HG02970 (cell line): Measurements from ENCODE around the gene DPYD.

ENCODE experiments used
- ATAC-seq: cut with Tn5 transposase; IDR thresholded peaks from one replicate; pipeline ENCODE4 v1.9.1; 2021; ENCODE audit warnings: mild to moderate bottlenecking, moderate library complexity, moderate number of reproducible peaks; ENCODE audit not compliant: unreplicated experiment, low FRiP score

DPYD gene

GRCh38 chr1:97802011-97802410 lies 118.8 kb downstream of the DPYD start:
- no peak for ATAC-seq

- ATAC-seq: no peak
Measured at GRCh38 chr1:97797403-97798183, 123.2 kb downstream of the DPYD start.

DNA sequence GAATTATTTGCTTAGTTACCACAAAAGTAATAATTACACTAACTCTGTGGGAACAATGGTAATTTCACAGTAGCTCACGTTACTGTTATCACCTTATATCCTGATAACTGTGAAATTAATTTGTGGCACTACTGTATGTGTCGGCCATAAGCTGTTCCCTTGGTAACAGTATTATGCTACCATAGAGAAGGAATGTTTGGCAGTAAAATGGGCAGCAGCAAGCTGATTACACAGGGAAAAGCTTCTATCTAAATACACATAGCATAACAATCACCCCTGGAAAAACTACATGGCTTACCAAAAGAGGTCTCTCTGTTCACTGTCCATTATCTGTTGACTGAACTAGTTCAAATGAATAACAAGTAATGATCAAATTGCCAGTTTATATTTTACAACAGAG lies 124.1 kb downstream of the DPYD start:
- ATAC-seq: no peak

DNA sequence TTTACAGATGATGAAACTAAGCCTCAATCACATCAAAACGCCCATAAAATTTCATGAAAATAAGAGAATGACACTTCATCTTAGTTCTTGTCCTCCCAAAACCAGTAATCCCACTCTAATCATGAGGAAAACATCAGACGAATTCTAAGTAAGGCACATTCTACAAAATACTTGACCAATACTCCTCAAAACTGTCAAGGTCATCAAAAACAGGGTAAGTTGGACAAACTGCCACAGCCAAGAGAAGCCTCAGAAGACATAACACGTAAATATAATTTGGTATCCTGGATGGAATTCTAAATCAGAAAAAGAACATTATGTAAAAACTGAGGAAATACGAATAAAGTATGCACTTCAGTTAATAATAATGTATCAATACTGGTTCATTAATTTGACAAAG lies 128.2 kb downstream of the DPYD start:
- no peak for ATAC-seq

DNA sequence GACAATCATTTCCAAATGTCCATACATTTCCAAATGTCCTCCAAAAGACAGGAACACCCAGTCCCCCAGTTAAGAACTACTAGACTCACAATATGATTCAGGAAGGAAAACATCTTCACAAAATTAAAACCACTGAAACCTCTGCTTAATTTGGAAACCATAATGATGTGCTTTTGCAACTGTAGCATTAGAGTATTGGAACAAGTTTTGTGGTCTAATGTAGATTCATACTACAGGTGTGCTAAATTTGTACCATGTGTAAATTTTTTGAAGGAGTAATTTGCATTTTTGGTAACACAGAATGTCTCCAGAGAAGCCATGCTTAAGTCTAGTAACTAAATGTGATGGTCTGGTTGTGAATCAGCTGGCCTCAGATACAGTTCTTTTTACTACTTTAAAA lies 129.6 kb downstream of the DPYD start:
- peak; percentile 48 for ATAC-seq

DNA sequence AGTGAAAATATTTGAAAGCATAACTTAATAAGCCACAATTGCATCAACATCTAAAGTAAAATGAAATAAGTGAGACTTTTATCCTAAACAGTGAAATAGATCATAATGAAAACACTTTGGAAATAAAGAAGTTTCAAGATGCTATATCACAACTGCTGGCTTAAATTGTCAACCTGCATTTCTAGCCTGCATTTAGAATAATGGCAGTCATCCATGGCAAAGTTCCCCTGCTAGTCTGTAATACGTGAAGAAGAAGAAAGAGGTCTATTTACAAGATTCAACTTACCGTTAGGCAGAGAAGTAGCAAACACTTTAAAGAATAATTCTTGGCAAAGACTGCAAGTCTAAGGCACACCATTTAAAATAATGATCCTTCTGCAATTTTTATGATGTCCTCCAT lies 133.6 kb downstream of the DPYD start:
- ATAC-seq: no peak

DNA sequence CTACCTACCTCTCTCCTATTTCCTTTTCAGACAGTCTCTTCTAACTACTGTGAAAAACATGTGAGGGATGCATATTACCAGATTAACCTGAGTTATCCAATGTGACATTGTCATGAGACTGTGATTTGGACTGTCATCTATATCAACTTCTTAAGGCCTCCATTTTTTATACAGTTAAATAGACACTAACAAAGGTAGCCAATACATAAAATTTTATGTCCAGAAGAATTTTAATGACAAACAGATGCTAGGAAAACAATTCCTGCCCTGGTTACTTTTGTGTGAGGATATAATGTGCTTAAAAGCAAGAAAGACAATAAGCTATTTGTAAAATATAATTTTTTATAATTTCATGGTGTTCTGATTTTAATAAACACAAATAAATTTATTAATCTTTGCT lies 136.2 kb downstream of the DPYD start:
- ATAC-seq: no peak

DNA sequence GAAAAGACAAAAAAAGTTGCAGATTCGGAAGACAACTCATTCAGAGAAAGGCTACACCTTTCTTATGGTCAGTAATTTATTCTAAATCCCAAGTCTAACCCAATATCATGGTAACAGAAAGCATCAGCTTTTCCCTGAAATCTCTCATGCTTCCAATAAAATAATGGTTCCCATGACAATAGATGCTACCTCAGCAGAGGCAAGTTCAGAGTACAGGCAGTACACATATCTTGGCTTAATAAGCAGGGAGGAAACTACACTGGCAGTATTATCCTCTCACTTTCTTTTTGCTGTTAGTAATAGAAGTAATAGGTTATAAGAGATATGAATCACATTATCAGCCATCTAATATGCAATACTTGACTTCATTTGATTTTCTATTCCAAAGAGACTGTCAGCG lies 137.1 kb downstream of the DPYD start:
- ATAC-seq: no peak

DNA sequence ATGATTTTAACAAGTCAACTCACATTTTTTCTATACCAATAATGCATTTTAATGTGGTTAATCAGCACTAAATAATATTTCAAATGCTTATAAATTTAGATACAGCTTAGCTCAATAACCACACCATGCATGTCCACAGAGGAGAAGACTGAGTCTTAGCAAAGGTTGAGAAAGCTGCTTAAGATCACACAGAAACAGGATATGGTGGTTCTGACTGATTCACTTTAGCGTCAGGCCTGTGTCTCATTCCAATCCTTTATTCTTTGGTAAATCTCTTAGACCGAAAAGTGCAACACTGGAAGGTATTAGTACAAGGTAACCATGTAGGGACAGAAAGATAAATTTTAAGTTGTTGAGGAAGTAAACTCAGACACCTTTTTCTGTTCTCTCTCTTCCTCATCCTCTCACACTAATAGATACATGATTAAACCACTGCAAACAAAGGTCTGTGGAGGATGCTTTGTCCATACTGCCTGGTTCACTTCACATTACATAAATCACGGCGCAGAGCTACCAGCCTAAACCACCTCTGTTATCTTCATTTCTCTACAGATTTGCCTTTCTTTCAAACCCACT lies 139.0 kb downstream of the DPYD start:
- no peak for ATAC-seq

DNA sequence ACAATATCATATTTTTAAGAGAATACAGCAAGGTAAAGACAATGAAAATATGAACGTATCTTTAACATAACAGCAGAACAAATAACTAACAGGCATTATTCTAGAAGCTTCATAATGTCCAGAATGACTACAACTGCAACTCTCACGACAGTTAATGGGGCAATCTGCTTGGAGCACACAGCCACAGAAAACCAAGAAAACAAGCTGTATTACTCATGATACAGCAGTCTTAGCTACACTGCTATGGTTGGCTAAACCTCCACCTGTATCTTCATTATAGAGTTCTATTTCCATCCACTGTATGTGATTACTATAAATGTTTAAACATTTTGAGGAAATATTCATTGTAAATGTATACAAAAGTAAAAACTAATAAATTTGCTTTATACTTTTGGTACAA lies 139.9 kb downstream of the DPYD start:
- ATAC-seq: no peak

DNA sequence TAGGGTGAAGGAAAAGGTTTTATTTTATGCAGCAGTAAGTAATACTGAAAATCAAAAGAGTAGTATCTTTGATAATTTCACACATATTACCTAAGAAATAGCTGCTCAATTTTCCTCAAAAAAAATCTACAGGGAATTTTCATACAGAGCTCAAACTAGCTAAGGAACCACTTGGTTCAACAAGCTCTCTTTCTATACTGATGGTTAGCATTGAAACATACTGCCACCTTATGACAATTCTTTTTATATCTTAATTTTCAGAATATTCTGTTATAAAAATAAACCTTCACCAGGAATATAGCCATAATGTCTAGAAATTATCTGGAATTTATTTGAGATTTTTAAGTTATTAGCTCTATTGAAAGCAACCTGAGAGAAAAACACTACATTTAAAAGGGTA lies 142.1 kb downstream of the DPYD start:
- ATAC-seq: no peak

DNA sequence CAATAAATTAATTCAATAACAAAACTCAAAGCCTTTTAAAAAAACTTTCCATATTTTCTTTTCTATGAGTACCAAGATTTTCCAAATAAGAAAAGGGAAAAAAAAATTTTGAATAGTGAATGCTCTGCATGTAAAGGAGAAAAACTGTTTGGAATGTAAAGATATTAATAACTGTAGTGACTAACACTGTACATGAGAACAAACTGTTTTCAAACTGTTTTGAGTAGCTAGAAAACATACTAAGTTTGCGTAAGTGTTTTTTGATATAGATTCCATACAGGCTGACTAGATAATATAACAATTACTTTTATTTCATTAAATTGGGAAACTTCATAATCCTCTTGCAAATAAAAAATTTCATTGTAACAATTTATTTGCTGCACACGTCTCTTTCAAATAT lies 150.5 kb downstream of the DPYD start:
- ATAC-seq: no peak

- no peak for ATAC-seq
Measured at GRCh38 chr1:97767381-97767780, 153.5 kb downstream of the DPYD start.

GRCh38 chr1:97764991-97765390 lies 155.8 kb downstream of the DPYD start:
- ATAC-seq: no peak

- ATAC-seq: no peak
Measured at GRCh38 chr1:97761637-97762036, 159.2 kb downstream of the DPYD start.

GRCh38 chr1:97759078-97759477 lies 161.8 kb downstream of the DPYD start:
- ATAC-seq: no peak

DNA sequence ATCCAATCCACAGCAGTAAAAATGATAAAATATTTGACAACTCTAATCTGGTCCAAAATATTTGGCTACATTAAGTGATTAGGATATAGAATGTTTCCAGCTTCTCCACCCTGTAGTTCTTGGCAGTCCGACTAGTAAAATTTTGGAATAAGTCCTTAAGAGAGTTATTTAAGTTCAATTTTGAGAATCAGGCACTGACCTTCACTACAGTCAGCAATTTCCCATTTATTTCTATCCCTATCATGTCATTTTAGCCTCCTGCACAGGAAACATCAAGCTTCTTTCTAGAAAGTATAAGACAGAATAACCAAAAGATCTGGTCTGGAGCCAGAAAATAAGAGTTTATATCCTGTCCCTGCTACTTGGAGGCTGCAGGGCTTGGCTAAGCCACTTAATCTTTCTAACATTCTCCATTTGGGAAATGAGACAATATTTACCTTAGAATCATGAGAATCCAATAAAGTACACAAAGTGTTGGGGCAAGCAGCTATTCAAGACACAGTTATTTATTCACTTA lies 162.2 kb downstream of the DPYD start:
- ATAC-seq: no peak

- no peak for ATAC-seq
Measured at GRCh38 chr1:97745912-97746311, 174.9 kb downstream of the DPYD start.

DNA sequence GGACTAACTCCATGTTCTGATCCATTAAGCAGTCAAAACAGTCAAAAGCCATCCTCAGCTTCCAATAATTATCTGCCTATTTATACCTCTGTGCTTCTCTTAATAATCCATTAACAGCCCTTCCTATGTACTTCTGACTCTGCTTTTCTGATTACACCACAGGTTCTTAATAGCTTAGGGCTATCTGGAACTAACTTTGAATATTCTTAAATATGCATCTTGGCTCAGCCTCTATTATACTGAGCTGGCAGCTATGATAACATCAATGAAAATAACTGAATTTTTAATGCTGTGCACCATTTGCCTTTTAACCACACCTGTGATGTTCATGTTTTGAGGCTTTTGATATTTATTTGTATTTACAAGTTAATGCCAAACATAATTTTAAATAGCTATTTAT lies 175.9 kb downstream of the DPYD start:
- no peak for ATAC-seq

GRCh38 chr1:97743129-97743528 lies 177.7 kb downstream of the DPYD start:
- no peak for ATAC-seq

DNA sequence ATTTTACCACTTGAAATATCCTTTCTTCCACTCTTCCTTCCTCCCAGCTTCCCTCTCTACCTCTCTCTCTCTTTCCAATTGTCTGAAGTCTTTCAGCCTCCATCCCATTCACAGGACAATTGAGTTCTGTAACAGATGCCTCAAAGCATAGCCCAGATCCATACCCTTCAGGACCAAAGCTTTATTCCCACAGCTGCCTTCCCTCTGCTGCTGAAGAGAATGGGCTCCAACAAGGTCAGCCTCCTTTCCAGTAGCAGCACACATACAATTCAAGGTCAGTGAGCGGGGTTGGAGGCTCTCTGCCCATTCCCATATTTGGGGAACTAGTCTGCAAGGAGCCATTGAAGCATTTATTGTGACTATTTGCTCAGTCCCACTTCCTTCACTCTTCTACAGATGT lies 179.9 kb downstream of the DPYD start:
- no peak for ATAC-seq

GRCh38 chr1:97739596-97740103 lies 181.2 kb downstream of the DPYD start:
- no peak for ATAC-seq
